GM12878 (cell line): ENCODE results near the gene CNST. TPM values are rescaled to one million over a fixed set of nuclear protein-coding genes. Genes with fewer than 3 reads are reported as not detected.

Experiments used
- ATAC-seq: fragments of 200-7000 bp; cut with Tn5 transposase; 3 replicates; pipeline ENCODE4 v1.9.1; 2020; ENCODE audit warnings: mild to moderate bottlenecking, moderate library complexity
- BruUV-seq: library from RNA; stranded (reverse); fragments of 400-500 nt; replicated peaks from 2 replicates; lab custom pipeline; 2021; lab: Mats Ljungman, UMichigan
- CTCF ChIA-PET: fragments of 300-600 bp; sonication (Branson Sonifier 250); formaldehyde crosslinking; extraction: SDS; loops from one replicate; lab custom pipeline; 2021; ENCODE audit warnings: inconsistent platforms; lab: Yijun Ruan, JAX
- POLR2A ChIA-PET: fragments of 350-600 bp; formaldehyde crosslinking; extraction: SDS; loops from one replicate; lab custom pipeline; 2021; ENCODE audit warnings: inconsistent platforms; lab: Charles Lee
- RAD21 ChIA-PET: fragments of 300-600 bp; sonication (Branson Sonifier 250); formaldehyde crosslinking; loops from one replicate; lab custom pipeline; 2023; ENCODE audit warnings: antibody characterized with exemption; ENCODE audit not compliant: unreplicated experiment; lab: Charles Lee
- SMC1A ChIA-PET: fragments of 300-600 bp; sonication (Branson Sonifier 250); formaldehyde crosslinking; loops from one replicate; lab custom pipeline; 2023; ENCODE audit not compliant: unreplicated experiment, uncharacterized antibody; lab: Charles Lee
- DNase-seq: peaks from one replicate; pipeline ENCODE4 v3.0.0-alpha.2; 2011; ENCODE audit warnings: low read depth, low spot score
- FAIRE-seq: peaks from 3 replicates; lab custom pipeline; 2011; peaks lifted over from hg19 to GRCh38; lab: Jason Lieb, UNC
- H2AFZ ChIP-seq: 2 replicates; pipeline ENCODE4 v1.6.0; 2011; ENCODE audit warnings: low read depth, low read length, control low read depth; ENCODE audit not compliant: control insufficient read depth
- H3K27ac ChIP-seq: 2 replicates; pipeline ENCODE4 v1.5.1; 2011; ENCODE audit warnings: control low read depth; ENCODE audit not compliant: control insufficient read depth, insufficient read depth
- H3K27me3 ChIP-seq, 2 experiments: replicated peaks in 1 of 2; 2 replicates each; pipeline versions ENCODE4 v1.6.0 to v1.6.1; 2011; ENCODE audit warnings: low read length in 1 of 2; ENCODE audit not compliant: control insufficient read depth in 2 of 2, insufficient read depth in 2 of 2
- H3K36me3 ChIP-seq, 2 experiments: 2 replicates each; pipeline ENCODE4 v1.5.1; 2011; ENCODE audit warnings: low read length in 1 of 2; ENCODE audit not compliant: control insufficient read depth in 2 of 2, insufficient read depth in 2 of 2
- H3K4me1 ChIP-seq: 2 replicates; pipeline ENCODE4 v1.6.1; 2011; ENCODE audit warnings: mild to moderate bottlenecking, low read length, moderate library complexity, mixed read lengths; ENCODE audit not compliant: control insufficient read depth, insufficient read depth
- H3K4me2 ChIP-seq: 2 replicates; pipeline ENCODE4 v1.6.0; 2011; ENCODE audit warnings: control low read depth; ENCODE audit not compliant: control insufficient read depth, insufficient read depth
- H3K4me3 ChIP-seq: fragments of 200-600 bp; sonication (generic); 2 replicates; pipeline ENCODE4 v1.5.1; 2016
- H3K79me2 ChIP-seq: 2 replicates; pipeline ENCODE4 v1.6.0; 2011; ENCODE audit warnings: low read length; ENCODE audit not compliant: control insufficient read depth, insufficient read depth
- H3K9ac ChIP-seq: 2 replicates; pipeline ENCODE4 v1.8.0; 2011; ENCODE audit warnings: low read length, control low read depth, mixed read lengths; ENCODE audit not compliant: control insufficient read depth, insufficient read depth
- H3K9me3 ChIP-seq: replicated peaks from 3 replicates; pipeline ENCODE4 v1.5.1; 2011; ENCODE audit warnings: mild to moderate bottlenecking, low read length; ENCODE audit not compliant: control insufficient read depth, insufficient read depth
- H4K20me1 ChIP-seq: 2 replicates; pipeline ENCODE4 v1.6.0; 2011; ENCODE audit not compliant: control insufficient read depth, insufficient read depth
- ATF2 ChIP-seq: IDR thresholded peaks from 2 replicates; pipeline ENCODE4 v1.6.1; 2012; ENCODE audit warnings: low read length, inconsistent platforms
- ETV6 ChIP-seq, 2 experiments: fragments of 450-650 bp in 1 of 2; IDR thresholded peaks in 1 of 2; conservative IDR thresholded peaks in 1 of 2; 2 replicates each; pipeline ENCODE4 v1.6.1; 2014; ENCODE audit warnings: antibody characterized with exemption in 1 of 2, borderline replicate concordance in 1 of 2, low read depth in 1 of 2, mild to moderate bottlenecking in 1 of 2, moderate library complexity in 1 of 2
- JUNB ChIP-seq: IDR thresholded peaks from 2 replicates; pipeline ENCODE4 v1.6.1; 2016; ENCODE audit warnings: antibody characterized with exemption, mild to moderate bottlenecking
- NR2F1 ChIP-seq: fragments of 450-650 bp; conservative IDR thresholded peaks from 2 replicates; pipeline ENCODE4 v1.6.1; 2017; ENCODE audit warnings: mild to moderate bottlenecking
- POU2F2 ChIP-seq: IDR thresholded peaks from 3 replicates; pipeline ENCODE4 v1.6.1; 2011; ENCODE audit warnings: low read depth, mild to moderate bottlenecking, low read length, borderline replicate concordance
- RAD21 ChIP-seq: IDR thresholded peaks from 2 replicates; pipeline ENCODE4 v1.6.1; 2011; ENCODE audit warnings: mild to moderate bottlenecking, low read depth, low read length, moderate library complexity; ENCODE audit not compliant: insufficient read depth
- TCF7 ChIP-seq: IDR thresholded peaks from 2 replicates; pipeline ENCODE4 v1.6.1; 2014; ENCODE audit warnings: antibody characterized with exemption, borderline replicate concordance
- ZBTB11 ChIP-seq: fragments of 450-650 bp; formaldehyde crosslinking; IDR thresholded peaks from 2 replicates; pipeline ENCODE4 v1.5.0; 2022; ENCODE audit warnings: mild to moderate bottlenecking, missing genetic modification characterization
- ZNF687 ChIP-seq: fragments of 450-650 bp; IDR thresholded peaks from 2 replicates; pipeline ENCODE4 v1.6.1; 2017; ENCODE audit warnings: mild to moderate bottlenecking, moderate library complexity
- WGBS: methylation state at CpG from one replicate; pipeline ENCODE4 v1.1.6; 2016; ENCODE audit warnings: low lambda C conversion rate; ENCODE audit not compliant: insufficient replicate concordance, insufficient coverage; ENCODE audit errors: missing lambda C conversion rate; 5-methylcytosine and 5-hydroxymethylcytosine counted together
- in situ Hi-C: fragments of 300-500 bp; cut with MboI; formaldehyde crosslinking; loops from 9 replicates; pipeline ENCODE4 v1.14.3; 2018; ENCODE audit warnings: mixed read lengths
- intact Hi-C: fragments of 100-400 bp; cut with micrococcal nuclease; formaldehyde crosslinking; loops from one replicate; pipeline ENCODE4 v1.14.2; 2022; ENCODE audit not compliant: unreplicated experiment
- polyA plus RNA-seq, 11 experiments: library from polyadenylated mRNA; depleted of rRNA in 4 of 11; unstranded in 6 of 11; stranded (reverse) in 5 of 11; fragments of >200 nt; fragmentation: Nextera tagmentation in 4 of 11; fragmentation: Illumina TruSeq in 1 of 11; extraction: Ambion mirVana in 4 of 11; extraction: Trizol in 1 of 11; gene quantifications; 1 replicate in 1 of 11; 2 replicates in 10 of 11; pipeline versions ENCODE4 v1.2.1 to v1.2.3, GENCODE V29; 2011 to 2016; ENCODE audit warnings: inconsistent platforms in 2 of 11, missing spikeins in 2 of 11, low read depth in 1 of 11
- total RNA-seq, 4 experiments: library from RNA; depleted of rRNA in 3 of 4; stranded (reverse); fragments of >200 nt in 3 of 4; fragmentation: Illumina TruSeq in 1 of 4; extraction: Trizol in 1 of 4; gene quantifications; 2 replicates each; pipeline versions ENCODE4 v1.2.1 to v1.2.3, GENCODE V29; 2013 to 2021
- TF ChIP-seq, protein P1 (sequence below): IDR thresholded peaks from 2 replicates; pipeline ENCODE4 v1.6.1; 2011; ENCODE audit warnings: borderline replicate concordance, low read depth, mild to moderate bottlenecking, moderate library complexity, low read length; ENCODE audit not compliant: insufficient read depth, poor library complexity, severe bottlenecking

CNST gene
- total and polyA plus RNA-seq, 10 of the 15 experiments (the other 5 are each of a cell fraction or from before 2014, with no cell fraction given), result 4.8 to 16.2 (median 12.3) TPM

DNA sequence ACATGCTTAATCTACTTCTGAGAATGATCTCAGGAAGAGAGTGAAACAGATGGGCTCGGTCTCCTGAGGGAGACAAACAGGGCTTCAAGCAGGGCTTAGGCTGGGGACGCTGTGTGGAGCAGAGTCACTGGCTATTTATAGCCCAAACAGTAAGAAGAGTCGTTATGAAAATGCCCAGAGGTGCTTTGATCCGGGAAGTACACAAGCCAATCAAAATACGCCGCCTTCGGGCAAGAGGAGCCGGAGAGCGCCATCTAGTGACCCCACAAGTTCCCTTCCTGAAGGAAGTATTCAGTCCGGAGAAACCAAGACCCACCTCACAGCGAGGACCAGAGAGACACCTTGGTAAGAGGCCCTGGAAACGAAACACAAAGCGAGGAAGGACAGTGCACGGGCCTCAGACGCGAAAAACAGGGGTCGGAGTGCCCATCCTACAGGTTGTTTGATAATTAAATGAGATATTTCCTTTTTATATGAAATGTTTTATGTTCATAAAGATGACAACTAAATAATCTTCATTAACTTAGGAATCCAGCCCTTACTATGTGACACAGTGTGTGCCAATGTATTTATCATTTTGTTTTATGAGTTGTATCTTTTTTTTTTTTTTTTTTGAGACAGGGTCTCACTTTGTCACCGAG, 133.0 kb downstream of the CNST start:
- Histone ChIP-seq H3K79me2 (no peaks in the 10 kb centered on the region), H3K4me2 (peak overlapping the region; percentile 66), H4K20me1 (no peaks in the 10 kb centered on the region), H3K4me3 (0 out of 2 replicates have a peak overlapping the region, but pooled peaks have one; percentile 13), H2AFZ (peak overlapping the region; percentile 87), H3K9me3 (no peaks in the 10 kb centered on the region), H3K4me1 (peaks cover 4% of the 10 kb centered on the region), H3K9ac (peak overlapping the region; percentile 26; the same call in 1 of the 2 replicates), H3K27ac (peak overlapping the region; percentile 50), H3K27me3 (no peaks in the 10 kb centered on the region), H3K36me3 (no peaks in the 10 kb centered on the region)
- no TSS peak for BruUV-seq
- ATAC-seq (peak; percentile 97), DNase-seq (peak; percentile 76), FAIRE-seq (peak; percentile 94)
- SMC1A ChIA-PET, result interaction anchor here (0.7 kb wide), 1 partner anchor 804 kb away, joined by 3 read pairs; no protein-coding TSS in a partner anchor
- CTCF ChIA-PET, result interaction anchor here (0.6 to 1.8 kb wide), 8 partner anchors 10 to 845 kb away, joined by 3 to 8 read pairs (median 4); partner anchors contain the start of gene SCCPDH
- in situ Hi-C loops, result loop anchor here (5.0 to 10.0 kb wide), 2 partner anchors 202 to 1544 kb away; partner anchors contain the start of gene KIF26B
- RAD21 ChIA-PET, result interaction anchor here (1.3 kb wide), 1 partner anchor 202 kb away, joined by 4 read pairs; no protein-coding TSS in a partner anchor
- POLR2A ChIA-PET, result interaction anchor here (0.7 kb wide), 1 partner anchor 40 kb away, joined by 5 read pairs; no protein-coding TSS in a partner anchor
- WGBS, result 1% methylated on average over 17 of the region's 18 CpGs
- intact Hi-C loops, result loop anchor here (1.0 to 5.0 kb wide), 5 partner anchors 10 to 1547 kb away; partner anchors contain the start of genes CNST, KIF26B and TFB2M
- TF ChIP-seq TCF7 (no peak), NR2F1 (0 out of 2 replicates have a peak, but pooled peaks have one; percentile 9), ATF2 (0 out of 2 replicates have a peak, but pooled peaks have one; percentile 33), ZBTB11 (no peak), RAD21 (peak; percentile 89), ETV6 (conservative IDR thresholded peaks at IDR 0.05 in 1 of 2, IDR thresholded peaks at IDR 0.05 in 1 of 2; ENCODE audit: borderline replicate concordance in 1 of 2, low read depth in 1 of 2) (no peak; a peak in 1 of 4 replicates), JUNB (peak; percentile 32; the same call in 1 of the 2 replicates), POU2F2 (peak; percentile 73; the same call in 1 of the 3 replicates), ZNF687 (no peak)
- TF ChIP-seq, protein P1, sequence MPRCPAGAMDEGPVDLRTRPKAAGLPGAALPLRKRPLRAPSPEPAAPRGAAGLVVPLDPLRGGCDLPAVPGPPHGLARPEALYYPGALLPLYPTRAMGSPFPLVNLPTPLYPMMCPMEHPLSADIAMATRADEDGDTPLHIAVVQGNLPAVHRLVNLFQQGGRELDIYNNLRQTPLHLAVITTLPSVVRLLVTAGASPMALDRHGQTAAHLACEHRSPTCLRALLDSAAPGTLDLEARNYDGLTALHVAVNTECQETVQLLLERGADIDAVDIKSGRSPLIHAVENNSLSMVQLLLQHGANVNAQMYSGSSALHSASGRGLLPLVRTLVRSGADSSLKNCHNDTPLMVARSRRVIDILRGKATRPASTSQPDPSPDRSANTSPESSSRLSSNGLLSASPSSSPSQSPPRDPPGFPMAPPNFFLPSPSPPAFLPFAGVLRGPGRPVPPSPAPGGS, result no peak
